SK-N-SH (cell line): ENCODE measurements around the gene ADPRHL1. TPM values are rescaled to one million over a fixed set of nuclear protein-coding genes. Genes with fewer than 3 reads are reported as not detected.

Experiments
- CTCF ChIA-PET: fragments of 300-600, 350-600 bp; formaldehyde crosslinking; extraction: SDS; loops from one replicate; lab custom pipeline; 2021; lab: Yijun Ruan, JAX
- POLR2A ChIA-PET: fragments of 350-600 bp; sonication (Branson Sonifier 250); formaldehyde crosslinking; extraction: SDS; loops from one replicate; lab custom pipeline; 2020; ENCODE audit warnings: antibody characterized with exemption, inconsistent platforms; lab: Yijun Ruan, JAX
- DNase-seq: peaks from one replicate; pipeline ENCODE4 v3.0.0; 2012
- H2AFZ ChIP-seq: fragments of 200-600 bp; sonication (generic); 2 replicates; pipeline ENCODE4 v1.8.1; 2016; ENCODE audit warnings: antibody characterized with exemption, mild to moderate bottlenecking, low read depth
- H3F3A ChIP-seq: fragments of 200-600 bp; sonication (generic); replicated peaks from 2 replicates; pipeline ENCODE3; 2016; ENCODE audit warnings: antibody characterized with exemption, mild to moderate bottlenecking; ENCODE audit not compliant: insufficient read depth
- H3K27ac ChIP-seq, 2 experiments: fragments of 200-500 bp in 1 of 2; fragments of 200-600 bp in 1 of 2; sonication (Bioruptor generic) in 1 of 2; sonication (generic), shearing (Covaris generic) in 1 of 2; 2 replicates each; pipeline versions ENCODE4 v1.5.1 to v1.6.1; 2014 to 2016; ENCODE audit warnings: low read depth in 2 of 2, inconsistent platforms in 1 of 2, low read length in 1 of 2, mild to moderate bottlenecking in 1 of 2, mixed read lengths in 1 of 2
- H3K27me3 ChIP-seq: fragments of 200-600 bp; sonication (generic), shearing (Covaris generic); 2 replicates; pipeline ENCODE4 v1.6.1; 2016; ENCODE audit warnings: mixed run types; ENCODE audit not compliant: insufficient read depth
- H3K36me3 ChIP-seq, 2 experiments: fragments of 200-500 bp in 1 of 2; fragments of 200-600 bp in 1 of 2; sonication (Bioruptor generic) in 1 of 2; sonication (generic) in 1 of 2; replicated peaks in 1 of 2; 2 replicates each; pipeline versions ENCODE3 to v1.5.1; 2014 to 2016; ENCODE audit warnings: low read length in 1 of 2, mild to moderate bottlenecking in 1 of 2; ENCODE audit not compliant: insufficient read depth in 2 of 2, control insufficient read depth in 1 of 2
- H3K4me1 ChIP-seq, 2 experiments: fragments of 200-500 bp in 1 of 2; fragments of 200-600 bp in 1 of 2; sonication (Bioruptor generic) in 1 of 2; sonication (generic), shearing (Covaris generic) in 1 of 2; 2 replicates each; pipeline versions ENCODE4 v1.5.1 to v1.6.1; 2014 to 2016; ENCODE audit warnings: low read depth in 1 of 2, low read length in 1 of 2, mixed run types in 1 of 2; ENCODE audit not compliant: insufficient read depth in 2 of 2, control insufficient read depth in 1 of 2
- H3K4me2 ChIP-seq: fragments of 200-600 bp; sonication (generic), shearing (Covaris generic); 2 replicates; pipeline ENCODE4 v1.6.1; 2017; ENCODE audit warnings: mixed run types
- H3K4me3 ChIP-seq, 2 experiments: fragments of 200-500 bp in 1 of 2; fragments of 200-600 bp in 1 of 2; sonication (Bioruptor generic) in 1 of 2; sonication (generic), shearing (Covaris generic) in 1 of 2; 2 replicates each; pipeline versions ENCODE4 v1.5.1 to v1.8.1; 2014 to 2016; ENCODE audit warnings: low read depth in 2 of 2, inconsistent platforms in 1 of 2, low read length in 1 of 2, mild to moderate bottlenecking in 1 of 2, mixed read lengths in 1 of 2, moderate library complexity in 1 of 2
- H3K79me2 ChIP-seq: fragments of 200-600 bp; sonication (generic); 2 replicates; pipeline ENCODE4 v1.8.1; 2017; ENCODE audit warnings: mild to moderate bottlenecking; ENCODE audit not compliant: insufficient read depth
- H3K9ac ChIP-seq: fragments of 200-600 bp; sonication (generic); 2 replicates; pipeline ENCODE4 v1.6.1; 2017; ENCODE audit warnings: mixed run types
- H3K9me2 ChIP-seq: fragments of 200-600 bp; sonication (generic); 2 replicates; pipeline ENCODE4 v1.6.1; 2017; ENCODE audit warnings: mixed run types
- H3K9me3 ChIP-seq: fragments of 200-600 bp; sonication (generic); 2 replicates; pipeline ENCODE4 v1.6.1; 2017; ENCODE audit warnings: mixed run types, mild to moderate bottlenecking, moderate library complexity
- H4K20me1 ChIP-seq: fragments of 200-600 bp; sonication (generic); 2 replicates; pipeline ENCODE4 v1.6.1; 2017; ENCODE audit warnings: mild to moderate bottlenecking, mixed run types; ENCODE audit not compliant: insufficient read depth
- CTCF ChIP-seq: fragments of 200-600 bp; sonication (generic); IDR thresholded peaks from 2 replicates; pipeline ENCODE4 v1.6.1; 2017; ENCODE audit warnings: antibody characterized with exemption, mild to moderate bottlenecking, moderate library complexity
- IRF3 ChIP-seq: fragments of 150-350 bp; IDR thresholded peaks from 2 replicates; pipeline ENCODE4 v1.6.1; 2016; ENCODE audit warnings: mild to moderate bottlenecking, low read depth, low read length
- MEF2A ChIP-seq: IDR thresholded peaks from 2 replicates; pipeline ENCODE4 v1.4.0; 2012; ENCODE audit warnings: low read depth, borderline replicate concordance
- NFIC ChIP-seq: IDR thresholded peaks from 2 replicates; pipeline ENCODE4 v1.4.0; 2012; ENCODE audit warnings: borderline replicate concordance
- RAD21 ChIP-seq: IDR thresholded peaks from 2 replicates; pipeline ENCODE4 v1.6.1; 2012; ENCODE audit warnings: mild to moderate bottlenecking, low read length
- REST ChIP-seq: IDR thresholded peaks from 2 replicates; pipeline ENCODE4 v1.6.1; 2012; ENCODE audit warnings: mild to moderate bottlenecking, low read depth, low read length, moderate library complexity
- RXRA ChIP-seq: IDR thresholded peaks from 2 replicates; pipeline ENCODE4 v1.4.0; 2012; ENCODE audit warnings: low read depth, mild to moderate bottlenecking, borderline replicate concordance
- WGBS: methylation state at CpG from one replicate; pipeline ENCODE4 v1.1.6; 2017; ENCODE audit warnings: low lambda C conversion rate; 5-methylcytosine and 5-hydroxymethylcytosine counted together
- polyA plus RNA-seq, 3 experiments: library from polyadenylated mRNA; depleted of rRNA; stranded (reverse); fragments of >200 nt; gene quantifications; 2 replicates each; pipeline ENCODE4 v1.2.3, GENCODE V29; 2012
- small RNA-seq, 7 experiments: library from RNA; depleted of rRNA; stranded (forward); fragments of <200 nt; gene quantifications; one replicate each; pipeline ENCODE3, GENCODE V24; 2012

ADPRHL1 gene
- polyA plus RNA-seq, 1 of the 3 experiments (the other 2 are of a cell fraction): 1.0 TPM

GRCh38 chr13:113350065-113350937 lies 103.0 kb downstream of the ADPRHL1 start:
- no peaks in the 10 kb centered on the region for H3K79me2 ChIP-seq
- H4K20me1 ChIP-seq: no peaks in the 10 kb centered on the region
- no peak overlapping the region for H3K4me3 ChIP-seq
- no peak overlapping the region for H3K27ac ChIP-seq
- no peaks in the 10 kb centered on the region for H3K36me3 ChIP-seq
- no peak overlapping the region for H2AFZ ChIP-seq
- no peaks in the 10 kb centered on the region for H3K4me1 ChIP-seq
- POLR2A ChIA-PET: no interaction called here
- no peak for DNase-seq
- no peak overlapping the region for H3K4me2 ChIP-seq
- 90% methylated on average over 22 of the region's 32 CpGs for WGBS
- TF ChIP-seq CTCF (no peak), REST (no peak), RAD21 (no peak), IRF3 (no peak), NFIC (no peak), MEF2A (no peak), RXRA (no peak)
- TF ChIP-seq, all 33 proteins: peak for 0
- H3K9ac ChIP-seq: no peak overlapping the region
- no peaks in the 10 kb centered on the region for H3K9me2 ChIP-seq
- H3F3A ChIP-seq: no peaks in the 10 kb centered on the region
- no peaks in the 10 kb centered on the region for H3K27me3 ChIP-seq
- CTCF ChIA-PET: no interaction called here
- H3K9me3 ChIP-seq: no peaks in the 10 kb centered on the region

Small RNAs within 50 kb of the gene (small RNA-seq; reads per million reads assigned to genes)
- gene RNU1-16P: 0 to 0.52 (median 0) reads per million in 7 experiments

Other genes starting within 250 kb of the ADPRHL1 start
- gene PCID2, start 244.8 kb downstream of the ADPRHL1 start, polyA plus RNA-seq (2012; rRNA removed): 69.8 and 105 TPM in 2 replicates
- 44.5 and 51.2 TPM in 2 replicates for gene CUL4A, start 243.9 kb downstream of the ADPRHL1 start, polyA plus RNA-seq (2012; rRNA removed)
- gene LAMP1, start 156.2 kb downstream of the ADPRHL1 start, polyA plus RNA-seq (2012; rRNA removed): 189 and 261 TPM in 2 replicates
- 8.0 and 10.2 TPM in 2 replicates for gene GRTP1, start 89.4 kb downstream of the ADPRHL1 start, polyA plus RNA-seq (2012; rRNA removed)
- 11.0 and 13.0 TPM in 2 replicates for gene DCUN1D2, start 37.2 kb upstream of the ADPRHL1 start, polyA plus RNA-seq (2012; rRNA removed)
- gene TFDP1, start 131.3 kb upstream of the ADPRHL1 start, polyA plus RNA-seq (2012; rRNA removed): 61.4 and 76.7 TPM in 2 replicates
- not detected in 2 replicates for gene ATP4B, start 204.7 kb upstream of the ADPRHL1 start, polyA plus RNA-seq (2012; rRNA removed)
- 0.08 and 0.12 TPM in 2 replicates for gene GRK1, start 213.7 kb upstream of the ADPRHL1 start, polyA plus RNA-seq (2012; rRNA removed)